Lung microvascular endothelial cell (primary cell): ENCODE data around the gene R3HDM1. TPM values are rescaled to one million over a fixed set of nuclear protein-coding genes. Genes with fewer than 3 reads are reported as not detected.
A peak's percentile ranks its signal among the peaks of the same experiment; 100 is the strongest.
"Not testable (repeated sequence)": the region's sequence is repeated elsewhere in the genome, so short reads cannot be mapped to it uniquely, and the experiment has no call there.

Experiments used
- DNase-seq, 2 donors: peaks; one replicate each; pipeline versions ENCODE4 v3.0.0 to v3.0.0-alpha.2; 2010; ENCODE audit warnings: low read depth in 2 of 2
- total RNA-seq: library from RNA; depleted of rRNA; stranded (reverse); fragments of >200 nt; gene quantifications from 2 replicates; pipeline ENCODE4 v1.2.1, GENCODE V29; 2014

Gene R3HDM1
- total RNA-seq = 5.0 and 5.8 TPM in 2 replicates

GRCh38 chr2:135531231-135532197 lies at the start of gene R3HDM1:
R3HDM1 (plus strand) TSS chr2:135531484; CDS start chr2:135604846, 73,362 bp downstream.
- DNase-seq = peak; percentile 100

- DNase-seq = no peak
These were observed 45.8 kb upstream of the R3HDM1 start for GRCh38 chr2:135485441-135485840.

GRCh38 chr2:135490376-135490775 lies 40.9 kb upstream of the R3HDM1 start:
- DNase-seq = no peak

- DNase-seq = no peak
These were observed 36.8 kb upstream of the R3HDM1 start for GRCh38 chr2:135494503-135494902.

- DNase-seq = no peak
These were observed 36.4 kb upstream of the R3HDM1 start for GRCh38 chr2:135494917-135495316.

GRCh38 chr2:135498588-135498987 lies 32.7 kb upstream of the R3HDM1 start:
- not testable (repeated sequence) for DNase-seq

GRCh38 chr2:135504811-135505210 lies 26.5 kb upstream of the R3HDM1 start:
- no peak for DNase-seq

- DNase-seq = no peak
These were observed 20.7 kb upstream of the R3HDM1 start for GRCh38 chr2:135510577-135510976.

GRCh38 chr2:135512099-135512498 lies 19.2 kb upstream of the R3HDM1 start:
- no peak for DNase-seq

GRCh38 chr2:135525786-135526185 lies 5.5 kb upstream of the R3HDM1 start:
- DNase-seq = no peak

- DNase-seq = no peak
These were observed 3.3 kb upstream of the R3HDM1 start for GRCh38 chr2:135528006-135528405.

- peak; percentile 98 for DNase-seq
These were observed 712 bp upstream of the R3HDM1 start, which contains the start of gene ZRANB3 for GRCh38 chr2:135530313-135531230. ZRANB3 (minus strand) TSS chr2:135531218.

- DNase-seq = no peak
These were observed 1.3 kb downstream of the R3HDM1 start for GRCh38 chr2:135532581-135532980.

GRCh38 chr2:135533545-135533944 lies 2.3 kb downstream of the R3HDM1 start:
- not testable (repeated sequence) for DNase-seq

- no peak for DNase-seq
These were observed 15.2 kb downstream of the R3HDM1 start for GRCh38 chr2:135546436-135546835.

GRCh38 chr2:135547311-135547710 lies 16.0 kb downstream of the R3HDM1 start:
- no peak for DNase-seq

GRCh38 chr2:135551356-135551755 lies 20.1 kb downstream of the R3HDM1 start:
- DNase-seq = no peak

- no peak for DNase-seq
These were observed 21.6 kb downstream of the R3HDM1 start for GRCh38 chr2:135552887-135553286.

GRCh38 chr2:135555311-135555710 lies 24.0 kb downstream of the R3HDM1 start:
- no peak for DNase-seq

- peak in 1 of 2 donors; percentile 10 for DNase-seq
These were observed 26.2 kb downstream of the R3HDM1 start for GRCh38 chr2:135557530-135557929.

GRCh38 chr2:135561925-135562324 lies 30.6 kb downstream of the R3HDM1 start:
- no peak for DNase-seq

GRCh38 chr2:135563793-135564192 lies 32.5 kb downstream of the R3HDM1 start:
- DNase-seq = peak in 1 of 2 donors; percentile 55
